Osteocyte (in vitro differentiated cells): ENCODE measurements around the gene IQSEC2. TPM values are rescaled to one million over a fixed set of nuclear protein-coding genes. Genes with fewer than 3 reads are reported as not detected.

Experiments used
- DNase-seq: peaks from one replicate; pipeline ENCODE4 v3.0.0; 2021; ENCODE audit warnings: mixed read lengths; ENCODE audit not compliant: unreplicated experiment; ENCODE audit errors: extremely low spot score
- H3K27ac Mint-ChIP-seq: one replicate; pipeline ENCODE4 v1.8.0; 2021; ENCODE audit warnings: mild to moderate bottlenecking, mixed read lengths; ENCODE audit not compliant: unreplicated experiment
- H3K27me3 Mint-ChIP-seq: one replicate; pipeline ENCODE4 v1.8.0; 2021; ENCODE audit warnings: mixed read lengths; ENCODE audit not compliant: unreplicated experiment
- H3K36me3 Mint-ChIP-seq: one replicate; pipeline ENCODE4 v1.8.0; 2021; ENCODE audit warnings: mixed read lengths; ENCODE audit not compliant: unreplicated experiment
- H3K4me1 Mint-ChIP-seq: one replicate; pipeline ENCODE4 v1.8.0; 2021; ENCODE audit warnings: mixed read lengths; ENCODE audit not compliant: unreplicated experiment
- H3K4me3 Mint-ChIP-seq: one replicate; pipeline ENCODE4 v1.8.0; 2021; ENCODE audit warnings: mild to moderate bottlenecking, moderate library complexity, mixed read lengths; ENCODE audit not compliant: unreplicated experiment
- H3K9me3 Mint-ChIP-seq: one replicate; pipeline ENCODE4 v1.8.0; 2021; ENCODE audit warnings: mixed read lengths; ENCODE audit not compliant: unreplicated experiment
- total RNA-seq: library from RNA; stranded (reverse); gene quantifications from 2 replicates; pipeline ENCODE4 v1.2.1, GENCODE V29; 2021
- TF ChIP-seq, protein P1 (sequence below): fragments of 200-600 bp; sonication (generic); IDR thresholded peaks from 2 replicates; pipeline ENCODE4 v1.5.0; 2021; ENCODE audit warnings: antibody characterized with exemption, mild to moderate bottlenecking, moderate library complexity

IQSEC2 gene
- total RNA-seq, 1 donor from 2014 or later = 8.8 TPM

DNA sequence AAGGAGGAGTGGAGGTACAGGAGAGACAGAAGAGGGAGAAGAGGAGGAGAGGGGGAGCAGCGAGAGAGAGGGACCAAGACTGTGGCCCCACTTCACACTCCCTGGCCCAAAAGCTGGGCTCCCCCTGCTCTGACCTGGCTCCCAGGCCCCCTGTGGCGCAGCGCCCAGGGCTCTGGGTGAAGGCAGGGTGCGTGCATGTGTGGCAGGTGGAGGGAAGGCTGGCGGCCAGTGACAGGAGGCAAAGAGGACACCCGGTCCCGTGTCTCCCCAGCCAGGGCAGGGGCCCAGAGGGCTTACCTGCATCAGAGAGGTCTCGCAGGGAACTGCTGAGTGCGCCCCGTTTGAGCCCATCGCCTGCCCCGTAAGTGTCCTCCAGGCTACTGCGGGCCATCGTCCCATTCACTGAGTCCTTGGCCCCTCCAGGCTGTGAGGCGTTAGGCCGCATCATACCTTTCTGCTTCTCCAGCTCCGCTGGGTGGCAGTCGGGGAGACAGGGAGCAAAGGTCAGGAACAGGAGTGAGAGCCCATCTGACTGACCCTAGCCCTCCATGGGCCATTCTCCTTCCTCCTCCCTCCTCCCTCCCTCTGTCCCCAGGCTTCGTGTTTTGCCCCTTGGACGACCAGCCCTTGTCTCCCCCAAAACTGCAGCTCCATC is 45.2 kb downstream of the IQSEC2 start:
- TF ChIP-seq, protein P1, sequence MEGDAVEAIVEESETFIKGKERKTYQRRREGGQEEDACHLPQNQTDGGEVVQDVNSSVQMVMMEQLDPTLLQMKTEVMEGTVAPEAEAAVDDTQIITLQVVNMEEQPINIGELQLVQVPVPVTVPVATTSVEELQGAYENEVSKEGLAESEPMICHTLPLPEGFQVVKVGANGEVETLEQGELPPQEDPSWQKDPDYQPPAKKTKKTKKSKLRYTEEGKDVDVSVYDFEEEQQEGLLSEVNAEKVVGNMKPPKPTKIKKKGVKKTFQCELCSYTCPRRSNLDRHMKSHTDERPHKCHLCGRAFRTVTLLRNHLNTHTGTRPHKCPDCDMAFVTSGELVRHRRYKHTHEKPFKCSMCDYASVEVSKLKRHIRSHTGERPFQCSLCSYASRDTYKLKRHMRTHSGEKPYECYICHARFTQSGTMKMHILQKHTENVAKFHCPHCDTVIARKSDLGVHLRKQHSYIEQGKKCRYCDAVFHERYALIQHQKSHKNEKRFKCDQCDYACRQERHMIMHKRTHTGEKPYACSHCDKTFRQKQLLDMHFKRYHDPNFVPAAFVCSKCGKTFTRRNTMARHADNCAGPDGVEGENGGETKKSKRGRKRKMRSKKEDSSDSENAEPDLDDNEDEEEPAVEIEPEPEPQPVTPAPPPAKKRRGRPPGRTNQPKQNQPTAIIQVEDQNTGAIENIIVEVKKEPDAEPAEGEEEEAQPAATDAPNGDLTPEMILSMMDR = no peak
- no peaks in the 10 kb centered on the region for H3K27me3 Mint-ChIP-seq
- no peak overlapping the region for H3K27ac Mint-ChIP-seq
- no peaks in the 10 kb centered on the region for H3K4me1 Mint-ChIP-seq
- no peaks in the 10 kb centered on the region for H3K9me3 Mint-ChIP-seq
- peaks cover 2% of the 10 kb centered on the region for H3K36me3 Mint-ChIP-seq
- no peak for DNase-seq
- H3K4me3 Mint-ChIP-seq = no peak overlapping the region

DNA sequence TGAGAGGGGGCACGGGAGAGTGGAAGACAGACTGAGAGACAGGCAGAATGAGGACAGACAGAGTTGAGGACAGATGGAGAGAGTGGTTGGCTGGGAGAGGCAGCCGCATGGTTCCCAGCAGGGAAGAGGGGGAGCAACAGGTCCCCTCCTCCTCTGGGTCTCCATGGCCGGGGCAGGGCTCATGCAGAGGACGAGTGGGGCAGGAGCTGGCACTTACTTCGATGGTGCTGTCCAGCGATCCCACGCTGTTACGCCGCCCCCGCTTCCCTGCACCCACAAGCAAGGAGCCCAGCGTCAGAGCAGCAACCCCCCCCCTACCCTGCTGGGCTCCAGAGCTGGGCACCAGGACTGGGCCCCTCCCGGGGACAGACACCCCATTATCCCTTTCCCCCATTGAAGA is 45.8 kb downstream of the IQSEC2 start:
- Mint-ChIP-seq H3K4me1 (no peaks in the 10 kb centered on the region), H3K4me3 (no peak overlapping the region), H3K9me3 (no peaks in the 10 kb centered on the region), H3K36me3 (peaks cover 2% of the 10 kb centered on the region), H3K27me3 (no peaks in the 10 kb centered on the region), H3K27ac (no peak overlapping the region)
- DNase-seq = no peak
- TF ChIP-seq, protein P1 = no peak

DNA sequence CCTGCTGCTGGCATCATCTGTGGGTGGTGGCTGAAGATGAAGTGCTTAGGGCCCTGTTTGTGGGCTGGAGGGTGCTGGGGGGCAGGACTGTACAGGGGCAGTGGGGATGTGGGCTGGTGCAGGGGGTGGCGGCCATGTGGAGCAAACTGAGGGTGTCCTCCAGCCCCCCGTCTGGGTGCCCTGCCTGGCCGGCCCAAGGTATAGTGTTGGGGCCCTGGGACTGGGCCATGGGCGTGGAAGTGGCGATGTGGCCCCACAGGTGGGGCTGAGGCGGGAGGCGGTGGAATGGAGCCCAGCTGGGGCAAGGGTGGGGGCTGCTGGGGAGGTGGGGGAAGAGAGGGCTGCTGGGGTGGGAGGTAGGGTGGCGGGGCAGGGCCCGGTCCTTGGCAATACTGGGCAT is 46.9 kb downstream of the IQSEC2 start:
- Mint-ChIP-seq H3K36me3 (peaks cover 2% of the 10 kb centered on the region), H3K9me3 (no peaks in the 10 kb centered on the region), H3K27me3 (no peaks in the 10 kb centered on the region), H3K4me3 (no peak overlapping the region), H3K4me1 (no peaks in the 10 kb centered on the region), H3K27ac (no peak overlapping the region)
- TF ChIP-seq, protein P1 = no peak
- no peak for DNase-seq

DNA sequence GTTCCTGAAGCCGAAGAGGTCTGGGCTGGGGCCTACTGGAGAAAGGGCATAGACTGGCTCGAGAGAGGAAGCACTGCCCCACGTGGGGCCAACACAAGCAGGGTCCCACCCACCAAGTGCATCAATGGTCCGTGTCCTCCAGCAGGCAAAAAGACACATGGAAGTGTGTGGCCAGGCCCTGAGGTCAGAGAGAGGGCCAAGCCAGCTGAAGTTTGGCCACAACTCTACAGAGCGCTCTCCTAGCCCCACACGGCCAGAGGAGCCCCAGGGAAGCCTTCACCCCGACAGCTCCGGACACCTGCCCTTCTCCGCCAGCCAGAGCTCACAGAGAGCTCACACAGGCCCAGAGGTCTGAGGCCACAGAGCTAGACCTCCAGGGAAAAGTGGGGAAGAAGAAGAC is 47.8 kb downstream of the IQSEC2 start:
- Mint-ChIP-seq H3K36me3 (peaks cover 2% of the 10 kb centered on the region), H3K4me1 (no peaks in the 10 kb centered on the region), H3K27me3 (no peaks in the 10 kb centered on the region), H3K4me3 (no peak overlapping the region), H3K9me3 (no peaks in the 10 kb centered on the region), H3K27ac (no peak overlapping the region)
- TF ChIP-seq, protein P1 = no peak
- DNase-seq = no peak

DNA sequence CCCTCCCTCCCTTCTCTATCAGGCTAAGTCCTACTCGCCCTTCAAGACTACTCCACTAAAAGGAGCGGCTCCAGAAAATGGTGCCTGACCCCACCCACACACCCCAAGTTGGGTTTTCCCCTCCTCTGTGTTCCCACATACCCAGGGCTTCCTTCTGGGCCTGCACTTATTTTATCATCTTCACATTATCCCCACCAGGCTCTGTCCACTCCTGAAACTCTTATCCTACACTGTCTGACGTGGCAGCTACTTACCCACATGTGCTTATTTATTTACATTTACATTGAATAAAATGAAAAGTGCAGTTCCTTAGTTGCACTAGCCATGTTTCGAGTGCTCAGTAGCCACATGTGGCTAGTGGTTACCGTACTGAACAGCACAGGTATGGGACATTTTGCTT is 51.3 kb downstream of the IQSEC2 start:
- no peak overlapping the region for H3K27ac Mint-ChIP-seq
- TF ChIP-seq, protein P1 = no peak
- peaks cover 1% of the 10 kb centered on the region for H3K4me1 Mint-ChIP-seq
- no peak for DNase-seq
- H3K4me3 Mint-ChIP-seq = no peak overlapping the region
- H3K9me3 Mint-ChIP-seq = no peaks in the 10 kb centered on the region
- H3K27me3 Mint-ChIP-seq = no peaks in the 10 kb centered on the region
- no peaks in the 10 kb centered on the region for H3K36me3 Mint-ChIP-seq
